Measurements from ENCODE around the gene PRDM16.

The PRDM16 gene

DNA sequence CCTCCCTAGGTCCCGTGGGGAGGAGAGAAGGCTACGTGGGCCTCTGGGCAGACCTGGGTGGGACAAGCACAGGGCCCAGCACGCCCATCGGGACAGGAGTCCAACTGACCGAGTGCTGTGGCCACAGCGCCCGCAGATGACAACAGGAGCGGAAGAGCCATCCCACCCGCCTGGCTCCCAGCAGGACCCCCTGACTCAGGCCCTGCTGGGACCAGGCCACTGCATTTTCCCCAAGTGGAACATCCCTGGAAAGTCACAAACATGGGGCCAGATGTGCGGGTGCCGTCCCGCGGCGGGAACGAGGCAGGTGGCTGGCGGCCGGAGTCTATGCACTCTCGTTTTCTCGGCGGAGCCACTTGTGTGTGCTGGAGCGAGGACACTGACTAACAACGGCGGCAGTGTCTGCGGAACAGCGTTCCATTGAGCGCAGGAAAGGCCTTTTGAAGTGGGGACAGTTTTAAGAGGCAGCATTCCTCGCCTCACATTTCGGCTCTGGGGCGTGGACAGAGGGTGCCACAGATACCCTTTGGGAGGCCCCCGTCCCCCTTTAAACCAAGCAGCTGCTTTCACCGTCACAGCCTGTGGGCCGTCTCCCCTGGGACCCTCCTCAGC is 291.7 kb downstream of the PRDM16 start:
- TF ChIP-seq, protein P1, sequence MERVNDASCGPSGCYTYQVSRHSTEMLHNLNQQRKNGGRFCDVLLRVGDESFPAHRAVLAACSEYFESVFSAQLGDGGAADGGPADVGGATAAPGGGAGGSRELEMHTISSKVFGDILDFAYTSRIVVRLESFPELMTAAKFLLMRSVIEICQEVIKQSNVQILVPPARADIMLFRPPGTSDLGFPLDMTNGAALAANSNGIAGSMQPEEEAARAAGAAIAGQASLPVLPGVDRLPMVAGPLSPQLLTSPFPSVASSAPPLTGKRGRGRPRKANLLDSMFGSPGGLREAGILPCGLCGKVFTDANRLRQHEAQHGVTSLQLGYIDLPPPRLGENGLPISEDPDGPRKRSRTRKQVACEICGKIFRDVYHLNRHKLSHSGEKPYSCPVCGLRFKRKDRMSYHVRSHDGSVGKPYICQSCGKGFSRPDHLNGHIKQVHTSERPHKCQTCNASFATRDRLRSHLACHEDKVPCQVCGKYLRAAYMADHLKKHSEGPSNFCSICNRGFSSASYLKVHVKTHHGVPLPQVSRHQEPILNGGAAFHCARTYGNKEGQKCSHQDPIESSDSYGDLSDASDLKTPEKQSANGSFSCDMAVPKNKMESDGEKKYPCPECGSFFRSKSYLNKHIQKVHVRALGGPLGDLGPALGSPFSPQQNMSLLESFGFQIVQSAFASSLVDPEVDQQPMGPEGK (CRISPR knock-in tag; IDR thresholded peaks at IDR 0.05; ENCODE audit: borderline replicate concordance) = no peak
- TF ChIP-seq TOX (CRISPR knock-in tag; IDR thresholded peaks at IDR 0.05; ENCODE audit: borderline replicate concordance) (no peak), PPARA (CRISPR knock-in tag; IDR thresholded peaks at IDR 0.05; ENCODE audit: borderline replicate concordance) (no peak), CSDC2 (CRISPR knock-in tag; IDR thresholded peaks at IDR 0.05) (no peak), ZFP3 (CRISPR knock-in tag; IDR thresholded peaks at IDR 0.05) (no peak)
- TF ChIP-seq, protein P2, sequence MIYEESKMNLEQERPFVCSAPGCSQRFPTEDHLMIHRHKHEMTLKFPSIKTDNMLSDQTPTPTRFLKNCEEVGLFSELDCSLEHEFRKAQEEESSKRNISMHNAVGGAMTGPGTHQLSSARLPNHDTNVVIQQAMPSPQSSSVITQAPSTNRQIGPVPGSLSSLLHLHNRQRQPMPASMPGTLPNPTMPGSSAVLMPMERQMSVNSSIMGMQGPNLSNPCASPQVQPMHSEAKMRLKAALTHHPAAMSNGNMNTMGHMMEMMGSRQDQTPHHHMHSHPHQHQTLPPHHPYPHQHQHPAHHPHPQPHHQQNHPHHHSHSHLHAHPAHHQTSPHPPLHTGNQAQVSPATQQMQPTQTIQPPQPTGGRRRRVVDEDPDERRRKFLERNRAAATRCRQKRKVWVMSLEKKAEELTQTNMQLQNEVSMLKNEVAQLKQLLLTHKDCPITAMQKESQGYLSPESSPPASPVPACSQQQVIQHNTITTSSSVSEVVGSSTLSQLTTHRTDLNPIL (CRISPR knock-in tag; IDR thresholded peaks at IDR 0.05; ENCODE audit: low read depth) = no peak
- no peak for ATAC-seq

DNA sequence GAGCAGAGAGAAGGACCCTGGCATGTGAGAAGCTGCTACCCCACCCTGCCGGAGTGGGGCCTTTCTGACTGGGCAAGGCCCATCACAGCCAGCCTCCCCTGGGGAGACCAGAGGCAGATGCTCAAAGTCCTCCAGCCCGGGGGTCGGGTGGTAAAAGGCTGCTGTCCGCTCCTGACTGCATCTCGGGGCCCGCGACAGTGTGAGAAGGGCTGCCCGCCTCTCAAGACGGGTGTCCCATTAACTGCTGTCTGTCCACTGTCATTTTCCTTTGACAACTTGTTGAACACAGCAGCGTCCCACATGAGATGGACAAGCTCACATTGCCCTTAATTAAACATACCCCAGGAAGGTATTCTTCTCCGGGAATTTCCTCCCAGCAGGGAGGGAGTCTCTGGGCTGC is 294.0 kb downstream of the PRDM16 start:
- no peak for TF ChIP-seq ZFP3 (CRISPR knock-in tag; IDR thresholded peaks at IDR 0.05)
- TF ChIP-seq ZNF565 (CRISPR knock-in tag; conservative IDR thresholded peaks at IDR 0.05; ENCODE audit: low read depth) = no peak
- TF ChIP-seq, protein P3, sequence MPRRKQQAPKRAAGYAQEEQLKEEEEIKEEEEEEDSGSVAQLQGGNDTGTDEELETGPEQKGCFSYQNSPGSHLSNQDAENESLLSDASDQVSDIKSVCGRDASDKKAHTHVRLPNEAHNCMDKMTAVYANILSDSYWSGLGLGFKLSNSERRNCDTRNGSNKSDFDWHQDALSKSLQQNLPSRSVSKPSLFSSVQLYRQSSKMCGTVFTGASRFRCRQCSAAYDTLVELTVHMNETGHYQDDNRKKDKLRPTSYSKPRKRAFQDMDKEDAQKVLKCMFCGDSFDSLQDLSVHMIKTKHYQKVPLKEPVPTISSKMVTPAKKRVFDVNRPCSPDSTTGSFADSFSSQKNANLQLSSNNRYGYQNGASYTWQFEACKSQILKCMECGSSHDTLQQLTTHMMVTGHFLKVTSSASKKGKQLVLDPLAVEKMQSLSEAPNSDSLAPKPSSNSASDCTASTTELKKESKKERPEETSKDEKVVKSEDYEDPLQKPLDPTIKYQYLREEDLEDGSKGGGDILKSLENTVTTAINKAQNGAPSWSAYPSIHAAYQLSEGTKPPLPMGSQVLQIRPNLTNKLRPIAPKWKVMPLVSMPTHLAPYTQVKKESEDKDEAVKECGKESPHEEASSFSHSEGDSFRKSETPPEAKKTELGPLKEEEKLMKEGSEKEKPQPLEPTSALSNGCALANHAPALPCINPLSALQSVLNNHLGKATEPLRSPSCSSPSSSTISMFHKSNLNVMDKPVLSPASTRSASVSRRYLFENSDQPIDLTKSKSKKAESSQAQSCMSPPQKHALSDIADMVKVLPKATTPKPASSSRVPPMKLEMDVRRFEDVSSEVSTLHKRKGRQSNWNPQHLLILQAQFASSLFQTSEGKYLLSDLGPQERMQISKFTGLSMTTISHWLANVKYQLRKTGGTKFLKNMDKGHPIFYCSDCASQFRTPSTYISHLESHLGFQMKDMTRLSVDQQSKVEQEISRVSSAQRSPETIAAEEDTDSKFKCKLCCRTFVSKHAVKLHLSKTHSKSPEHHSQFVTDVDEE (CRISPR knock-in tag; IDR thresholded peaks at IDR 0.05) = no peak
- no peak for TF ChIP-seq ZNF70 (CRISPR knock-in tag; IDR thresholded peaks at IDR 0.05)
- TF ChIP-seq, protein P4, sequence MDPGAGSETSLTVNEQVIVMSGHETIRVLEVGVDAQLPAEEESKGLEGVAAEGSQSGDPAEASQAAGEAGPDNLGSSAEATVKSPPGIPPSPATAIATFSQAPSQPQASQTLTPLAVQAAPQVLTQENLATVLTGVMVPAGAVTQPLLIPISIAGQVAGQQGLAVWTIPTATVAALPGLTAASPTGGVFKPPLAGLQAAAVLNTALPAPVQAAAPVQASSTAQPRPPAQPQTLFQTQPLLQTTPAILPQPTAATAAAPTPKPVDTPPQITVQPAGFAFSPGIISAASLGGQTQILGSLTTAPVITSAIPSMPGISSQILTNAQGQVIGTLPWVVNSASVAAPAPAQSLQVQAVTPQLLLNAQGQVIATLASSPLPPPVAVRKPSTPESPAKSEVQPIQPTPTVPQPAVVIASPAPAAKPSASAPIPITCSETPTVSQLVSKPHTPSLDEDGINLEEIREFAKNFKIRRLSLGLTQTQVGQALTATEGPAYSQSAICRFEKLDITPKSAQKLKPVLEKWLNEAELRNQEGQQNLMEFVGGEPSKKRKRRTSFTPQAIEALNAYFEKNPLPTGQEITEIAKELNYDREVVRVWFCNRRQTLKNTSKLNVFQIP (CRISPR knock-in tag; IDR thresholded peaks at IDR 0.05; ENCODE audit: borderline replicate concordance, low read depth) = no peak
- no peak for TF ChIP-seq OSR1 (CRISPR knock-in tag; IDR thresholded peaks at IDR 0.05)
- ATAC-seq = no peak

DNA sequence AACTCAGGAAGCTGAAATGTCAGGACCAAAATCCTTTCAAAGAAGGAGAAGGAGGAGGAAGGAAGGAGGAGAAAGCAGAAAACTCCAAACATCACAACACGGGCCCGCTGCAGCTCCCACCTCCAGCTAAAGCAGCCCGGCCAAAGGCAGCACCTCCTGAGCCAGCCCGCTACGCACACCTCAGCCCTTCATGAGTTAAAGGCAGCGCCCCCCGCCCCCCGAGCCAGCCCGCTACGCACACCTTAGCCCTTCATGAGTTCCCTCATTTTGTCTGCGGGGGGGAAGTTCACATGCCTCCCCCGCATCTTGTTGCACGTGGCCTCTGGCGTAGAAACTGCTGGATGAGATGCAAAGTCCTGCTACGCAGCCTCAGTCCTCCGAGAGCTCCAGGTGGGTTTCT is 294.8 kb downstream of the PRDM16 start:
- no peak for TF ChIP-seq ZNF70 (CRISPR knock-in tag; IDR thresholded peaks at IDR 0.05)
- no peak for TF ChIP-seq CSDC2 (CRISPR knock-in tag; IDR thresholded peaks at IDR 0.05)
- no peak for TF ChIP-seq TOX (CRISPR knock-in tag; IDR thresholded peaks at IDR 0.05; ENCODE audit: borderline replicate concordance)
- no peak for TF ChIP-seq ZFP3 (CRISPR knock-in tag; IDR thresholded peaks at IDR 0.05)

DNA sequence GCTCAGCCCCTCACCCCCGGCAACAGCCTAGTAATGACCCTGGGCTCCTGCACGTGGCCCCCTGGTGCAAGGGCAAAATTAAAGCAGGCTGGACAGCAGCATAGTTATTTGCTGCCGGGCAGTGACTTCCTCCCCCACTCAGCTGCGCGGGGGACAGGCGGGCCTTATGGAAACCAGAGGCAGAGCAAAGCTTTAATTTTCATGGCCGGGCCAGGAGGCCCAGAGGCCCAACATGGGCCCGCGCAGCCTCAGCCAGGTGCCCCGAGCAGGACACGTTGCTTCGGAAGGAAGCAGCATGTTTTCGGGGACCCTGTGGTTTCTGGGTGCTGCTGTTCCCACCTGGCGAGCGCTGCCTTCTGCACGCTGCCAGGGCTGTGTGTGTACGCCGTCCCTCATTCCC is 295.5 kb downstream of the PRDM16 start:
- ATAC-seq = no peak
- TF ChIP-seq OSR1 (CRISPR knock-in tag; IDR thresholded peaks at IDR 0.05) = no peak
- no peak for TF ChIP-seq GLIS3 (CRISPR knock-in tag; IDR thresholded peaks at IDR 0.05)
- no peak for TF ChIP-seq CSDC2 (CRISPR knock-in tag; IDR thresholded peaks at IDR 0.05)
- TF ChIP-seq TCF4 (CRISPR knock-in tag; IDR thresholded peaks at IDR 0.05; ENCODE audit: borderline replicate concordance) = no peak
- no peak for TF ChIP-seq RARB (CRISPR knock-in tag; IDR thresholded peaks at IDR 0.05)
- no peak for TF ChIP-seq ZFP3 (CRISPR knock-in tag; IDR thresholded peaks at IDR 0.05)
- TF ChIP-seq TOX (CRISPR knock-in tag; IDR thresholded peaks at IDR 0.05; ENCODE audit: borderline replicate concordance) = no peak
- no peak for TF ChIP-seq ISL1 (CRISPR knock-in tag; IDR thresholded peaks at IDR 0.05)
- TF ChIP-seq PPARA (CRISPR knock-in tag; IDR thresholded peaks at IDR 0.05; ENCODE audit: borderline replicate concordance) = no peak
- TF ChIP-seq ESRRG (CRISPR knock-in tag; IDR thresholded peaks at IDR 0.05) = no peak
- TF ChIP-seq, protein P4 (CRISPR knock-in tag; IDR thresholded peaks at IDR 0.05; ENCODE audit: borderline replicate concordance, low read depth) = no peak
- TF ChIP-seq, protein P3 (CRISPR knock-in tag; IDR thresholded peaks at IDR 0.05) = no peak
- TF ChIP-seq SNAI2 (CRISPR knock-in tag; IDR thresholded peaks at IDR 0.05) = no peak
- no peak for TF ChIP-seq ARNTL (CRISPR knock-in tag; IDR thresholded peaks at IDR 0.05; ENCODE audit: borderline replicate concordance, low read depth)
- no peak for TF ChIP-seq ZNF70 (CRISPR knock-in tag; IDR thresholded peaks at IDR 0.05)
- no peak for TF ChIP-seq ZNF565 (CRISPR knock-in tag; conservative IDR thresholded peaks at IDR 0.05; ENCODE audit: low read depth)
- TF ChIP-seq, protein P1 (CRISPR knock-in tag; IDR thresholded peaks at IDR 0.05; ENCODE audit: borderline replicate concordance) = no peak

More for the DNA sequence above, 294.8 kb downstream of the PRDM16 start:
- ATAC-seq = no peak
